ENCODE measurements around the gene TMCO6. TPM values are rescaled to one million over a fixed set of nuclear protein-coding genes. Genes with fewer than 3 reads are reported as not detected.
A peak's percentile ranks its signal among the peaks of the same experiment; 100 is the strongest.
"Not testable (repeated sequence)": the region's sequence is repeated elsewhere in the genome, so short reads cannot be mapped to it uniquely, and the experiment has no call there.

The TMCO6 gene
- total and polyA plus RNA-seq, 2 donors from 2014 or later: 7.6 to 19.0 TPM

GRCh38 chr5:140642718-140643117, 3.5 kb downstream of the TMCO6 start:
- DNase-seq: no peak
- FAIRE-seq: no peak
- Histone ChIP-seq H3K9me3 (ENCODE audit: control insufficient read depth in 2 of 3, insufficient read depth in 1 of 3, low read length in 3 of 3) (no peaks in the 10 kb centered on the region), H3K4me3 (ENCODE audit: low read length in 3 of 3) (no peak overlapping the region), H3K27ac (ENCODE audit: low read depth in 2 of 2, low read length in 2 of 2) (no peak overlapping the region), H3K27me3 (ENCODE audit: control insufficient read depth, insufficient read depth, low read length) (no peaks in the 10 kb centered on the region), H3K9ac (ENCODE audit: low read length in 3 of 3) (no peak overlapping the region), H3K36me3 (ENCODE audit: control insufficient read depth in 2 of 3, insufficient read depth in 3 of 3, low read length in 3 of 3) (peaks cover 0 to 15% (median 13%) of the 10 kb centered on the region in 3 donors), H3K4me1 (ENCODE audit: control insufficient read depth in 2 of 3, insufficient read depth in 2 of 3, low read depth in 1 of 3, low read length in 3 of 3) (peaks cover 5 to 15% (median 6%) of the 10 kb centered on the region in 3 donors)
- TF ChIP-seq CTCF (IDR thresholded peaks at IDR 0.05; ENCODE audit: borderline replicate concordance, extremely low read depth, insufficient read depth): no peak
- intact Hi-C loops (cut with DNase I): loop anchor here (10.0 kb wide), 1 partner anchor 98 kb away; the partner anchor contains the start of gene EIF4EBP3

- intact Hi-C loops (cut with DNase I): loop anchor here (10.0 kb wide), 1 partner anchor 102 kb away; the partner anchor contains the start of gene EIF4EBP3
- no peak for TF ChIP-seq CTCF (IDR thresholded peaks at IDR 0.05; ENCODE audit: borderline replicate concordance, extremely low read depth, insufficient read depth)
- Histone ChIP-seq H3K4me1 (ENCODE audit: control insufficient read depth in 2 of 3, insufficient read depth in 2 of 3, low read depth in 1 of 3, low read length in 3 of 3) (peaks cover 3 to 14% (median 5%) of the 10 kb centered on the region in 3 donors), H3K27me3 (ENCODE audit: control insufficient read depth, insufficient read depth, low read length) (no peaks in the 10 kb centered on the region), H3K27ac (ENCODE audit: low read depth in 2 of 2, low read length in 2 of 2) (peak overlapping the region; percentile 63 to 80), H3K36me3 (ENCODE audit: control insufficient read depth in 2 of 3, insufficient read depth in 3 of 3, low read length in 3 of 3) (peaks cover 0 to 23% (median 23%) of the 10 kb centered on the region in 3 donors), H3K9me3 (ENCODE audit: control insufficient read depth in 2 of 3, insufficient read depth in 1 of 3, low read length in 3 of 3) (no peaks in the 10 kb centered on the region), H3K9ac (ENCODE audit: low read length in 3 of 3) (peak overlapping the region; percentile 52 to 99 (median 59)), H3K4me3 (ENCODE audit: low read length in 3 of 3) (peak overlapping the region; percentile 92 to 100 (median 99))
- no peak for FAIRE-seq
- DNase-seq: no peak
Observed at GRCh38 chr5:140647042-140647419, 7.8 kb downstream of the TMCO6 start.

DNA sequence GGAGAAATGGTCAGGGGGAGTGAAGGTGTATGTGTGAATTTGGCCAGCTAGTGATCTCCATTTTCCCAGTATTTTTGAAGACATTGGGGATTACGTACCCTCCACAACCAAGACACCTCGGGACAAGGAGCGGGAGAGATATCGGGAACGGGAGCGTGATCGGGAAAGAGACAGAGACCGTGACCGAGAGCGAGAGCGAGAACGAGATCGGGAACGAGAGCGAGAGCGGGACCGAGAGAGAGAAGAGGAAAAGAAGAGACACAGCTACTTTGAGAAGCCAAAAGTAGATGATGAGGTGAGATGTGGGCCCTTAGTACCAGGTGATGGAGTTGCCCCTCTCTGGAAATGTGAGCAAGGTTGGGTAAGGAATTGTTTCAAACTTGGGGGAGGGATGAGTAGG, 19.6 kb downstream of the TMCO6 start:
- H3K9ac ChIP-seq (ENCODE audit: low read length in 3 of 3): no peak overlapping the region
- no peaks in the 10 kb centered on the region for H3K27me3 ChIP-seq (ENCODE audit: control insufficient read depth, insufficient read depth, low read length)
- TF ChIP-seq CTCF (IDR thresholded peaks at IDR 0.05; ENCODE audit: borderline replicate concordance, extremely low read depth, insufficient read depth): no peak
- no peaks in the 10 kb centered on the region for H3K4me1 ChIP-seq (ENCODE audit: control insufficient read depth in 2 of 3, insufficient read depth in 2 of 3, low read depth in 1 of 3, low read length in 3 of 3)
- H3K9me3 ChIP-seq (ENCODE audit: control insufficient read depth in 2 of 3, insufficient read depth in 1 of 3, low read length in 3 of 3): no peaks in the 10 kb centered on the region
- DNase-seq (no peak), FAIRE-seq (no peak)
- intact Hi-C loops (cut with DNase I): no loop called here
- H3K4me3 ChIP-seq (ENCODE audit: low read length in 3 of 3): no peak overlapping the region
- peaks cover 5 to 70% (median 63%) of the 10 kb centered on the region in 3 donors for H3K36me3 ChIP-seq (ENCODE audit: control insufficient read depth in 2 of 3, insufficient read depth in 3 of 3, low read length in 3 of 3)
- no peak overlapping the region for H3K27ac ChIP-seq (ENCODE audit: low read depth in 2 of 2, low read length in 2 of 2)

- intact Hi-C loops (cut with DNase I); H3K9me3 ChIP-seq (ENCODE audit: control insufficient read depth in 2 of 3, insufficient read depth in 1 of 3, low read length in 3 of 3); H3K9ac ChIP-seq (ENCODE audit: low read length in 3 of 3); H3K4me3 ChIP-seq (ENCODE audit: low read length in 3 of 3); FAIRE-seq; H3K27ac ChIP-seq (ENCODE audit: low read depth in 2 of 2, low read length in 2 of 2); DNase-seq; H3K27me3 ChIP-seq (ENCODE audit: control insufficient read depth, insufficient read depth, low read length); H3K4me1 ChIP-seq (ENCODE audit: control insufficient read depth in 2 of 3, insufficient read depth in 2 of 3, low read depth in 1 of 3, low read length in 3 of 3): not testable (repeated sequence)
- peaks cover 2 to 55% (median 52%) of the 10 kb centered on the region in 3 donors for H3K36me3 ChIP-seq (ENCODE audit: control insufficient read depth in 2 of 3, insufficient read depth in 3 of 3, low read length in 3 of 3)
Observed at GRCh38 chr5:140660371-140660770, 21.1 kb downstream of the TMCO6 start.

All from kidney (tissue), 14 donors.